CD4-positive, alpha-beta T cell (primary cell): ENCODE measurements around the gene MEIOSIN. TPM values are rescaled to one million over a fixed set of nuclear protein-coding genes. Genes with fewer than 3 reads are reported as not detected.
A peak's percentile ranks its signal among the peaks of the same experiment; 100 is the strongest.

Experiments used
- ATAC-seq: fragments of 200-7000 bp; cut with Tn5 transposase; one replicate; pipeline ENCODE4 v1.10.0; 2022; ENCODE audit warnings: mild to moderate bottlenecking; ENCODE audit not compliant: poor library complexity
- CTCF ChIA-PET: fragments of 350-600 bp; sonication (Branson Sonifier 250); formaldehyde crosslinking; loops from one replicate; lab custom pipeline; 2021; ENCODE audit warnings: antibody characterized with exemption, inconsistent platforms; lab: Charles Lee
- POLR2A ChIA-PET: fragments of 350-600 bp; sonication (Branson Sonifier 250); formaldehyde crosslinking; loops from one replicate; lab custom pipeline; 2021; ENCODE audit warnings: antibody characterized with exemption, inconsistent platforms; lab: Charles Lee
- DNase-seq, 14 experiments: peaks; one replicate each; pipeline ENCODE4 v3.0.0-alpha.2; 2013 to 2020; ENCODE audit warnings: mixed read lengths in 2 of 14
- H3K27ac ChIP-seq, 2 donors: one replicate each; pipeline versions ENCODE4 v1.5.1 to v1.7.0; 2013; ENCODE audit warnings: low read length in 2 of 2, low read depth in 1 of 2, mild to moderate bottlenecking in 1 of 2
- H3K27me3 ChIP-seq, 2 experiments: 1 replicate in 1 of 2; 2 replicates in 1 of 2; pipeline versions ENCODE4 v1.6.1 to v1.7.0; 2013; ENCODE audit warnings: low read length in 2 of 2, control low read depth in 1 of 2, mild to moderate bottlenecking in 1 of 2, moderate library complexity in 1 of 2; ENCODE audit not compliant: insufficient read depth in 2 of 2, control insufficient read depth in 1 of 2
- H3K36me3 ChIP-seq: one replicate; pipeline ENCODE4 v1.6.1; 2013; ENCODE audit warnings: low read length, control low read depth; ENCODE audit not compliant: insufficient read depth
- H3K4me1 ChIP-seq: one replicate; pipeline ENCODE4 v1.6.1; 2013; ENCODE audit warnings: low read length, control low read depth; ENCODE audit not compliant: insufficient read depth
- H3K4me3 ChIP-seq: one replicate; pipeline ENCODE4 v1.5.1; 2013; ENCODE audit warnings: mild to moderate bottlenecking, low read length, moderate library complexity
- H3K9me3 ChIP-seq, 2 experiments: 1 replicate in 1 of 2; 2 replicates in 1 of 2; pipeline versions ENCODE4 v1.6.1 to v1.7.0; 2013; ENCODE audit warnings: low read length in 2 of 2, mild to moderate bottlenecking in 2 of 2, control low read depth in 1 of 2, moderate library complexity in 1 of 2; ENCODE audit not compliant: control insufficient read depth in 1 of 2, insufficient read depth in 1 of 2
- H3K27ac Mint-ChIP-seq: one replicate; pipeline ENCODE4 v1.8.0; 2020; ENCODE audit warnings: mixed read lengths
- H3K27me3 Mint-ChIP-seq: one replicate; pipeline ENCODE4 v1.8.0; 2021; ENCODE audit warnings: mixed read lengths
- H3K36me3 Mint-ChIP-seq: one replicate; pipeline ENCODE4 v1.8.0; 2021; ENCODE audit warnings: low read depth, mixed read lengths
- H3K4me1 Mint-ChIP-seq: one replicate; pipeline ENCODE4 v1.8.0; 2021; ENCODE audit warnings: low read depth, mixed read lengths
- H3K4me3 Mint-ChIP-seq: one replicate; pipeline ENCODE4 v1.8.0; 2020; ENCODE audit warnings: mild to moderate bottlenecking, mixed read lengths
- H3K9me3 Mint-ChIP-seq: one replicate; pipeline ENCODE4 v1.8.0; 2020; ENCODE audit warnings: mixed read lengths
- CTCF ChIP-seq: fragments of 200-600 bp; IDR thresholded peaks from one replicate; pipeline ENCODE4 v1.8.0; 2022; ENCODE audit warnings: antibody characterized with exemption, mild to moderate bottlenecking
- intact Hi-C, 2 experiments: fragments of 100-400 bp; cut with DNase I in 1 of 2; cut with micrococcal nuclease in 1 of 2; formaldehyde crosslinking; loops; one replicate each; pipeline versions ENCODE4 v1.15.1 to v1.9.0; 2023 to 2025; cut with DNase I, micrococcal nuclease
- total RNA-seq, 174 experiments: library from RNA in 2 of 174; stranded (reverse) in 2 of 174; gene quantifications; one replicate each; pipeline ENCODE4 v1.2.3 and lab custom pipeline; 2021 to 2026

The MEIOSIN gene
- total RNA-seq, 2 experiments from 2014 or later: not detected

GRCh38 chr19:45793178-45793564 lies 59.9 kb downstream of the MEIOSIN start:
- DNase-seq (no peak), ATAC-seq (no peak)
- peaks cover 21 to 23% of the 10 kb centered on the region in 2 experiments for H3K27me3 ChIP-seq
- peak overlapping the region; percentile 44 for H3K4me3 ChIP-seq
- peaks cover 30% of the 10 kb centered on the region for H3K4me1 ChIP-seq
- Mint-ChIP-seq H3K27ac (peak overlapping the region; percentile 81), H3K27me3 (peaks cover 33% of the 10 kb centered on the region), H3K4me1 (peaks cover 49% of the 10 kb centered on the region), H3K9me3 (no peaks in the 10 kb centered on the region), H3K36me3 (peaks cover 34% of the 10 kb centered on the region), H3K4me3 (peak overlapping the region; percentile 92)
- peaks cover 18% of the 10 kb centered on the region for H3K36me3 ChIP-seq
- no peak overlapping the region for H3K27ac ChIP-seq
- ChIA-PET POLR2A (interaction anchor here (0.6 to 5.5 kb wide), 7 partner anchors 11 to 159 kb away, joined by 3 to 50 read pairs (median 6); partner anchors contain the start of genes DMPK, FBXO46, RSPH6A and SIX5), CTCF (interaction anchor here (0.9 to 2.3 kb wide), 4 partner anchors 14 to 24 kb away, joined by 4 to 17 read pairs (median 7); no protein-coding TSS in a partner anchor)
- TF ChIP-seq CTCF: no peak
- intact Hi-C loops: loop anchor here (2.0 to 10.0 kb wide), 2 partner anchors 70 to 202 kb away; partner anchors contain the start of genes CCDC61 (in 1 of the 2) and SYMPK (in 1 of the 2)
- no peaks in the 10 kb centered on the region for H3K9me3 ChIP-seq

- H3K36me3 Mint-ChIP-seq: peaks cover 27% of the 10 kb centered on the region
- no peak for TF ChIP-seq CTCF
- ATAC-seq: no peak
- peaks cover 29% of the 10 kb centered on the region for H3K27me3 Mint-ChIP-seq
- Histone ChIP-seq H3K27ac (no peak overlapping the region), H3K36me3 (peaks cover 11% of the 10 kb centered on the region), H3K4me1 (peaks cover 32% of the 10 kb centered on the region), H3K4me3 (no peak overlapping the region), H3K9me3 (no peaks in the 10 kb centered on the region), H3K27me3 (peaks cover 22 to 23% of the 10 kb centered on the region in 2 experiments)
- POLR2A ChIA-PET: interaction anchor here (1.4 to 5.5 kb wide), 2 partner anchors 21 to 24 kb away, joined by 13 to 50 read pairs; partner anchors contain the start of gene SIX5
- H3K9me3 Mint-ChIP-seq: no peaks in the 10 kb centered on the region
- H3K4me1 Mint-ChIP-seq: peaks cover 44% of the 10 kb centered on the region
- peak overlapping the region; percentile 81 for H3K27ac Mint-ChIP-seq
- intact Hi-C loops: loop anchor here (2.0 to 10.0 kb wide), 2 partner anchors 69 to 201 kb away; partner anchors contain the start of genes CCDC61 (in 1 of the 2) and SYMPK (in 1 of the 2)
- no peak for DNase-seq
- CTCF ChIA-PET: interaction anchor here (1.8 kb wide), 1 partner anchor 24 kb away, joined by 17 read pairs; no protein-coding TSS in a partner anchor
- peak overlapping the region; percentile 39 for H3K4me3 Mint-ChIP-seq
Measured at GRCh38 chr19:45793876-45794275, 60.6 kb downstream of the MEIOSIN start.

- Mint-ChIP-seq H3K36me3 (peaks cover 19% of the 10 kb centered on the region), H3K4me3 (peak overlapping the region; percentile 16), H3K27me3 (peaks cover 30% of the 10 kb centered on the region), H3K27ac (no peak overlapping the region), H3K9me3 (no peaks in the 10 kb centered on the region), H3K4me1 (peaks cover 45% of the 10 kb centered on the region)
- intact Hi-C loops: loop anchor here in 1 of 2 experiments (10.0 kb wide), 1 partner anchor 200 kb away; the partner anchor contains the start of gene CCDC61
- no peak for DNase-seq
- no peak overlapping the region for H3K27ac ChIP-seq
- no peak for ATAC-seq
- no peak for TF ChIP-seq CTCF
- H3K9me3 ChIP-seq: no peaks in the 10 kb centered on the region
- ChIA-PET CTCF (interaction anchor here (1.2 to 7.0 kb wide), 2 partner anchors 22 to 23 kb away, joined by 3 to 172 read pairs; partner anchors contain the start of gene SIX5), POLR2A (interaction anchor here (1.5 kb wide), 1 partner anchor 25 kb away, joined by 5 read pairs; the partner anchor contains the start of gene SIX5)
- peaks cover 4% of the 10 kb centered on the region for H3K36me3 ChIP-seq
- H3K4me1 ChIP-seq: peaks cover 37% of the 10 kb centered on the region
- peaks cover 23 to 29% of the 10 kb centered on the region in 2 experiments for H3K27me3 ChIP-seq
- no peak overlapping the region for H3K4me3 ChIP-seq
Measured at GRCh38 chr19:45794627-45795026, 61.4 kb downstream of the MEIOSIN start.
